ENCODE data around the gene DHRS2. TPM values are rescaled to one million over a fixed set of nuclear protein-coding genes. Genes with fewer than 3 reads are reported as not detected.
"Not testable (repeated sequence)": the region's sequence is repeated elsewhere in the genome, so short reads cannot be mapped to it uniquely, and the experiment has no call there.

DHRS2 gene
- polyA plus RNA-seq (2012; ENCODE audit: low read depth, missing spikeins) = 1.0 TPM

DNA sequence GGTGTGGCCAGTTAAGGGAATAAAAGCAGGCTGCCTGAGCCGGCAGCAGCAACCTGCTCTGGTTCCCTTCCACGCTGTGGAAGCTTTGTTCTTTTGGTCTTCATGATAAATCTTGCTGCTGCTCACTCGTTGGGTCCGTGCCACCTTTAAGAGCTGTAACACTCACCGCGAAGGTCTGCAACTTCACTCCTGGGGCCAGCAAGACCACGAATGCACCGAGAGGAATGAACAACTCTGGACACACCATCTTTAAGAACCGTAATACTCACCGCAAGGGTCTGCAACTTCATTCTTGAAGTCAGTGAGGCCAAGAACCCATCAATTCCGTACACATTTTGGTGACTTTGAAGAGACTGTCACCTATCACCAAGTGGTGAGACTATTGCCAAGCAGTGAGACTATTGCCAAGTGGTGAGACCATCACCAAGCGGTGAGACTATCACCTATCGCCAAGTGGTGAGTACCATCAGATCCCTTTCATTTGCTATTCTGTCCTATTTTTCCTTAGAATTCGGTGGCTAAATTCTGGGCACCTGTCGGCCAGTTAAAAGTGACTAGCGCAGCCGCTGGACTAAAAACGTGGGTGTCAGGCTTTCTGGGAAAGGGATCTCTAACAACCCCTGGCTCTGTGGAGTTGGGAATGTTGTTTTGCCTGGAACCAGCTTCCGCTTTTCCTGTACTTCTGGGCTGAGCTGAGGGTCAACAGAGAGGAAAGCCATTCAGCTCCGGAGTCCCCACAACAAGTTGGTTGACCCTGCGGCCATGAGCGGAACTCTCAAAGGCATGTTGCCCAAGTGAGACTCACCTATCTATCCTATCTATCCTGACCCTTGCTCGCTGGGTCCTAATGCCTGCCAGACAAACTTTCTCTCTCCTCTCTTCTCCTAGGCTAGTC is at the start of gene DHRS2:
TSS of gene DHRS2 (plus strand) at position 48 of the 895 bp plus-strand sequence. CDS start 2,501 bp downstream, outside the sequence.
- TF ChIP-seq POLR2A (IDR thresholded peaks at IDR 0.05; ENCODE audit: low read depth, low read length) = no peak
- no peak for TF ChIP-seq TAF1 (IDR thresholded peaks at IDR 0.05; ENCODE audit: low read depth, low read length)
- TF ChIP-seq POU2F2 (IDR thresholded peaks at IDR 0.05; ENCODE audit: low read depth, low read length) = no peak
- no peak for TF ChIP-seq POLR2AphosphoS5 (IDR thresholded peaks at IDR 0.05; ENCODE audit: low read depth, low read length)
- TF ChIP-seq SPI1 (IDR thresholded peaks at IDR 0.05; ENCODE audit: low read depth, low read length) = no peak
- TF ChIP-seq PAX5 (IDR thresholded peaks at IDR 0.05; ENCODE audit: insufficient read depth, low read length, severe bottlenecking) = no peak
- no peak for FAIRE-seq

GRCh38 chr14:23588884-23589598 is 47.1 kb upstream of the DHRS2 start:
- FAIRE-seq (peak; percentile 95), DNase-seq (ENCODE audit: insufficient read length, low spot score) (peak; percentile 80)
- TF ChIP-seq PAX5 (IDR thresholded peaks at IDR 0.05; ENCODE audit: insufficient read depth, low read length, severe bottlenecking) (no peak), SPI1 (IDR thresholded peaks at IDR 0.05; ENCODE audit: low read depth, low read length) (peak; percentile 34; the same call in 1 of the 2 replicates), POLR2AphosphoS5 (IDR thresholded peaks at IDR 0.05; ENCODE audit: low read depth, low read length) (peak; percentile 29; the same call in 1 of the 2 replicates)

More for the DNA sequence above, at the start of gene DHRS2:
- DNase-seq (ENCODE audit: insufficient read length, low spot score) = no peak

- FAIRE-seq (no peak), DNase-seq (ENCODE audit: insufficient read length, low spot score) (no peak)
- TF ChIP-seq POLR2AphosphoS5 (IDR thresholded peaks at IDR 0.05; ENCODE audit: low read depth, low read length) = no peak
- TF ChIP-seq SPI1 (IDR thresholded peaks at IDR 0.05; ENCODE audit: low read depth, low read length) = peak; percentile 70
Measured at GRCh38 chr14:23589606-23590005, 46.6 kb upstream of the DHRS2 start.

DNA sequence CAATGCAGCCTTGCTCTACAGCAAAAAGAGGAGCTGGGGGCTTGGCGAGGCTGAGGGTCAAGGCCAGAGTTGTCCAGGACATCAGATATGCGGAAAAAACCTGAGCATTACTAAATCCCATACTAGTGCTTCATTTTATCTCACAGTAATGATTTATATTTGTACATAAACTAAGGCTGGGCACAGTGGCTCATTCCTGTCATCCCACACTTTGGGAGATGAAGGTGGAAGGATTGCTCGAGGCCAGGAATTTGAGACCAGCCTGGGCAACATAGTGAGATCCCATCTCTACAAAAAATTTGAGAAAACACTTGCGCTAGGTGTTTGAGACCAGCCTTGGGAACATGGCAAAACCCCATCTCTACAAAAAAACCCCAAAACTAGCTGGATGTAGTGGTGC is 46.0 kb upstream of the DHRS2 start:
- DNase-seq (ENCODE audit: insufficient read length, low spot score) (no peak), FAIRE-seq (no peak)
- TF ChIP-seq SPI1 (IDR thresholded peaks at IDR 0.05; ENCODE audit: low read depth, low read length) = no peak
- TF ChIP-seq POLR2A (IDR thresholded peaks at IDR 0.05; ENCODE audit: low read depth, low read length) = no peak
- TF ChIP-seq POLR2AphosphoS5 (IDR thresholded peaks at IDR 0.05; ENCODE audit: low read depth, low read length) = no peak

- DNase-seq (ENCODE audit: insufficient read length, low spot score); FAIRE-seq: not testable (repeated sequence)
Measured at GRCh38 chr14:23594191-23594590, 42.0 kb upstream of the DHRS2 start.

DNA sequence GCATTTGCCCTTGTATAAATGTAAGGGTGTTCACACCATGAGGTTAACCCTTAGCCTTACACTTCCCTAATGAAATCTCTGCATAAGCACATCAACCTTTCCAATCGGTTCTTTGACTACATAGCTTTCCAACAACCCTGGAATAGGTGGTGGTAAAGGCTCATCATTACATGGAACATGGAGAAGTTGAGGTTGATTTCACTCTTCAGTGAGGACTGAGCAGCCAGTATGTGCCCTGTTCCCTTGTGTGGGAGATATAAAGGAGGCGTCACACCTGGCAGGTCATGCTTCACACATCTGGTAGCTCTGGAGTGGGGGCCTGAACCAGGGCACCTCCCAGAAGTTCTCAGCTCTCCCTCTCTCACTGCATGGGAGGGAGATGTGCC is 35.8 kb upstream of the DHRS2 start:
- FAIRE-seq = no peak
- DNase-seq (ENCODE audit: insufficient read length, low spot score) = no peak
- TF ChIP-seq SPI1 (IDR thresholded peaks at IDR 0.05; ENCODE audit: low read depth, low read length) (no peak), POU2F2 (IDR thresholded peaks at IDR 0.05; ENCODE audit: low read depth, low read length) (no peak), PAX5 (IDR thresholded peaks at IDR 0.05; ENCODE audit: insufficient read depth, low read length, severe bottlenecking) (no peak), TAF1 (IDR thresholded peaks at IDR 0.05; ENCODE audit: low read depth, low read length) (no peak), POLR2A (IDR thresholded peaks at IDR 0.05; ENCODE audit: low read depth, low read length) (no peak), POLR2AphosphoS5 (IDR thresholded peaks at IDR 0.05; ENCODE audit: low read depth, low read length) (no peak)

GRCh38 chr14:23600806-23601205 is 35.4 kb upstream of the DHRS2 start:
- FAIRE-seq (no peak), DNase-seq (ENCODE audit: insufficient read length, low spot score) (no peak)
- no peak for TF ChIP-seq POU2F2 (IDR thresholded peaks at IDR 0.05; ENCODE audit: low read depth, low read length)
- no peak for TF ChIP-seq POLR2AphosphoS5 (IDR thresholded peaks at IDR 0.05; ENCODE audit: low read depth, low read length)
- no peak for TF ChIP-seq PAX5 (IDR thresholded peaks at IDR 0.05; ENCODE audit: insufficient read depth, low read length, severe bottlenecking)
- TF ChIP-seq SPI1 (IDR thresholded peaks at IDR 0.05; ENCODE audit: low read depth, low read length) = no peak
- no peak for TF ChIP-seq TAF1 (IDR thresholded peaks at IDR 0.05; ENCODE audit: low read depth, low read length)
- TF ChIP-seq POLR2A (IDR thresholded peaks at IDR 0.05; ENCODE audit: low read depth, low read length) = no peak

DNA sequence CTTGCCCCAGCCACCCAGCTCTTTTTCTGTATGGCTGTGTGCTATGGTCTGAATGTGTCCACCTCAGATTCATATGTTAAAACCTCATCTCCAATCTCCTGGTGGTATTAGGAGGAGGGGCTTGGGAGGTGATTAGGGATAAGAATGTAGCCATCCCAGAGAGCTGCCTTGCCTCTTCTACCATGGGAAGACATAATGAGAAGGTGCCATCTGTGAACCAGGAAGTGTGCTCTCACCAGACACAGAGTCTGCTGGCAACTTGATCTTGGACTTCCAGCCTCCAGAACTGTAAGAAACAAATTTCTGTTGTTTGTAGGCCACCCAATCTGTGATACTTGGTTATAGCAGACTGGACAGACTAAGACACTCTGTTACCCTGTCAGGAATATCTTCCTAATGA is 34.7 kb upstream of the DHRS2 start:
- DNase-seq (ENCODE audit: insufficient read length, low spot score) (no peak), FAIRE-seq (no peak)
- TF ChIP-seq SPI1 (IDR thresholded peaks at IDR 0.05; ENCODE audit: low read depth, low read length) (no peak), POLR2AphosphoS5 (IDR thresholded peaks at IDR 0.05; ENCODE audit: low read depth, low read length) (no peak), PAX5 (IDR thresholded peaks at IDR 0.05; ENCODE audit: insufficient read depth, low read length, severe bottlenecking) (no peak), POU2F2 (IDR thresholded peaks at IDR 0.05; ENCODE audit: low read depth, low read length) (no peak), TAF1 (IDR thresholded peaks at IDR 0.05; ENCODE audit: low read depth, low read length) (no peak), POLR2A (IDR thresholded peaks at IDR 0.05; ENCODE audit: low read depth, low read length) (no peak)

DNA sequence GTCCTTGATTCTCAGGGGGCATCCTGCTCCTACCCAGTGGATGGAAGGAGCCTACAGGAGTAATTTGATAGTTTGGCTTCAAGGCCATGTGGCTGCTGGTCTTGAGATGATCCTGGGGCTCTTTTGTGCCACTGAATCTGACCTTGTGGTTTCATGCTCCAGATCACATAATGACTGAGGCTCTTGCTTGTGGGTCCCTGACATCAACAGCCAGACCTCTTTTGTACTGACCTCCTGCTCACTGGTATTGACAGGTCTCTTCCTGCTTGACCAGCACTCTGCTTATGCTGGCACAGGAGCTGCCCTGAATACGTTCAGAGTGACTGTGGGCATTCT is 34.4 kb upstream of the DHRS2 start:
- DNase-seq (ENCODE audit: insufficient read length, low spot score) (no peak), FAIRE-seq (no peak)
- TF ChIP-seq POLR2AphosphoS5 (IDR thresholded peaks at IDR 0.05; ENCODE audit: low read depth, low read length) (no peak), TAF1 (IDR thresholded peaks at IDR 0.05; ENCODE audit: low read depth, low read length) (no peak), POU2F2 (IDR thresholded peaks at IDR 0.05; ENCODE audit: low read depth, low read length) (no peak), PAX5 (IDR thresholded peaks at IDR 0.05; ENCODE audit: insufficient read depth, low read length, severe bottlenecking) (peak; percentile 48), SPI1 (IDR thresholded peaks at IDR 0.05; ENCODE audit: low read depth, low read length) (no peak), POLR2A (IDR thresholded peaks at IDR 0.05; ENCODE audit: low read depth, low read length) (no peak)
